GM15510 (cell line): ENCODE data around the gene SORT1.

Experiments used
- POLR2A ChIP-seq: IDR thresholded peaks from 3 replicates; pipeline ENCODE4 v1.6.1; 2011; ENCODE audit warnings: borderline replicate concordance; ENCODE audit not compliant: insufficient read length; ENCODE audit errors: extremely low read depth

Gene SORT1

GRCh38 chr1:109368464-109368863 lies 29.3 kb downstream of the SORT1 start:
- TF ChIP-seq POLR2A, result no peak

- TF ChIP-seq POLR2A, result no peak
These were observed 30.1 kb downstream of the SORT1 start for GRCh38 chr1:109367626-109368025.

GRCh38 chr1:109365642-109366204 lies 32.0 kb downstream of the SORT1 start:
- no peak for TF ChIP-seq POLR2A

- TF ChIP-seq POLR2A, result no peak
These were observed 36.1 kb downstream of the SORT1 start for GRCh38 chr1:109361649-109362048.

- no peak for TF ChIP-seq POLR2A
These were observed 36.6 kb downstream of the SORT1 start for GRCh38 chr1:109361069-109361468.

- TF ChIP-seq POLR2A, result no peak
These were observed 40.1 kb downstream of the SORT1 start for GRCh38 chr1:109357616-109358015.

GRCh38 chr1:109356915-109357314 lies 40.8 kb downstream of the SORT1 start:
- TF ChIP-seq POLR2A, result no peak

GRCh38 chr1:109356505-109356904 lies 41.2 kb downstream of the SORT1 start:
- no peak for TF ChIP-seq POLR2A

- no peak for TF ChIP-seq POLR2A
These were observed 42.8 kb downstream of the SORT1 start for GRCh38 chr1:109354929-109355328.

- TF ChIP-seq POLR2A, result no peak
These were observed 46.3 kb downstream of the SORT1 start for GRCh38 chr1:109351457-109351856.

- no peak for TF ChIP-seq POLR2A
These were observed 47.1 kb downstream of the SORT1 start for GRCh38 chr1:109350655-109351054.

- TF ChIP-seq POLR2A, result no peak
These were observed 47.5 kb downstream of the SORT1 start for GRCh38 chr1:109350182-109350581.

GRCh38 chr1:109347511-109347910 lies 50.2 kb downstream of the SORT1 start:
- no peak for TF ChIP-seq POLR2A

GRCh38 chr1:109341944-109342930 lies 55.5 kb downstream of the SORT1 start:
- no peak for TF ChIP-seq POLR2A

GRCh38 chr1:109338608-109339007 lies 59.1 kb downstream of the SORT1 start:
- no peak for TF ChIP-seq POLR2A

GRCh38 chr1:109338091-109338490 lies 59.6 kb downstream of the SORT1 start:
- no peak for TF ChIP-seq POLR2A
